NCI-H187 treated with DMSO at 0.1 percent for 48 hours (cell line): ENCODE data around the gene TELO2.

Experiments used
- DNase-seq: peaks from one replicate; lab custom pipeline; 2025; lab: John Stamatoyannopoulos, UW

The TELO2 gene

GRCh38 chr16:1537138-1537577, 44.0 kb downstream of the TELO2 start:
- DNase-seq = no peak

GRCh38 chr16:1537763-1538289, 44.7 kb downstream of the TELO2 start:
- DNase-seq = no peak

GRCh38 chr16:1538804-1539520, 45.8 kb downstream of the TELO2 start:
- no peak for DNase-seq

- no peak for DNase-seq
These were observed 46.8 kb downstream of the TELO2 start for GRCh38 chr16:1539720-1540555.

GRCh38 chr16:1540556-1540855, 47.3 kb downstream of the TELO2 start:
- no peak for DNase-seq

- DNase-seq = no peak
These were observed 48.4 kb downstream of the TELO2 start for GRCh38 chr16:1541293-1542165.

- DNase-seq = no peak
These were observed 49.0 kb downstream of the TELO2 start for GRCh38 chr16:1542166-1542500.

GRCh38 chr16:1542533-1542932, 49.4 kb downstream of the TELO2 start:
- DNase-seq = no peak

GRCh38 chr16:1543085-1543896, 50.1 kb downstream of the TELO2 start:
- DNase-seq = peak; percentile 29

- no peak for DNase-seq
These were observed 52.2 kb downstream of the TELO2 start for GRCh38 chr16:1545044-1546040.

- no peak for DNase-seq
These were observed 53.3 kb downstream of the TELO2 start for GRCh38 chr16:1546430-1546829.

GRCh38 chr16:1548233-1548632, 55.1 kb downstream of the TELO2 start:
- DNase-seq = no peak

GRCh38 chr16:1548727-1549126, 55.6 kb downstream of the TELO2 start:
- DNase-seq = no peak

GRCh38 chr16:1550069-1550468, 56.9 kb downstream of the TELO2 start:
- no peak for DNase-seq

GRCh38 chr16:1550696-1551095, 57.5 kb downstream of the TELO2 start:
- no peak for DNase-seq

GRCh38 chr16:1551166-1551565, 58.0 kb downstream of the TELO2 start:
- no peak for DNase-seq

- DNase-seq = no peak
These were observed 59.0 kb downstream of the TELO2 start for GRCh38 chr16:1552129-1552528.

- DNase-seq = no peak
These were observed 61.0 kb downstream of the TELO2 start for GRCh38 chr16:1553946-1554825.

- DNase-seq = no peak
These were observed 61.8 kb downstream of the TELO2 start for GRCh38 chr16:1554826-1555445.
